ENCODE data around the gene GET4. TPM values are rescaled to one million over a fixed set of nuclear protein-coding genes. Genes with fewer than 3 reads are reported as not detected.
A peak's percentile ranks its signal among the peaks of the same experiment; 100 is the strongest.

GET4 gene
- total RNA-seq, 4 donors from 2014 or later, result 29.8 to 50.2 (median 38.3) TPM

DNA sequence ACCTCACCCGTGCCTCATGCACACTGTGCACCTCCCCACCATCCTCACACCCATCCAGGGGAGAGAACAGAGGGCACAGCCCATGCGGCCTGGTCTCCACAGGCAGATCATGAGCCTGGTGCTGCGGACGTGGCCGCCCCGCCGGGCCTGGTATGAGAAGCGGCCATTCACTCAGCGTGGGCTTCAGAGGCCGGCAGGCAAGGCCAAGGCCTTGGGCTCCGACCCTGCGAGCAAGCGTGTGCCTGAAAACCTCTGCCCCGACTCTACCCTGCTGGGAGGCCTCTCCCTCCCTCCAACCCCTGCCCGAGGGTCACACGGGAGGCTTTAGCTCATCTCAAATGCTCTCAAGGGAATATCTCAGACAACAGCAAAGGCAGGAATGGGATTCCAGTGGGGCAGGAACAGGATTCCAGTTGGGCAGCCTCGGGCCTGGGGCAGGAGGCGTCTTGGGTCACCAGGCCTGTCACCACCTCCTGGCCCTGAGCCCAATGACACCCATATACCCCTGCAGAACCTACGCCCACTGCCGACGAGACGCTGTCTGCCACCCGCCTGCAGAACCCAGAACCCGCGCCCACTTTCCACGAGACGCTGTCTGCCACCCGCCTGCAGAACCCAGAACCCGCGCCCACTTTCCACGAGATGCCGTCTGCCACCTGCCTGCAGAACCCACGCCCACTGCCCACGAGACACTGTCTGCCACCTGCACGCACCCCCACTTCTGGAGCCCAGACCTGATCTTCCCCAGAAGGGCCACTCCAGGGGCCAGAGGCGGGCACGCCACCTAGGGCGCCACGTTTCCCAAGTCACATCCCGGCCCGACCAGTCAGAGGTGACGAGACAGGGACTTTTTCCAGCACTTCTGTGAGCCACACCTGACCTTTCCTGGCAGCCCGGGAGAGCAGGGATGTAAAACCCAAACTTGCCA is 39.2 kb downstream of the GET4 start:
- Histone ChIP-seq H3K9me3 (no peaks in the 10 kb centered on the region), H3K4me1 (peaks cover 0 to 52% (median 14%) of the 10 kb centered on the region in 4 donors), H3K27me3 (no peaks in the 10 kb centered on the region), H3K4me3 (no peak overlapping the region), H3K27ac (peak overlapping the region in 3 of 4 donors; percentile 57 to 80 (median 59)), H3K36me3 (peaks cover 0 to 12% (median 0%) of the 10 kb centered on the region in 3 donors)
- no peak for DNase-seq (ENCODE audit: low spot score in 2 of 2)
- TF ChIP-seq, protein P1, sequence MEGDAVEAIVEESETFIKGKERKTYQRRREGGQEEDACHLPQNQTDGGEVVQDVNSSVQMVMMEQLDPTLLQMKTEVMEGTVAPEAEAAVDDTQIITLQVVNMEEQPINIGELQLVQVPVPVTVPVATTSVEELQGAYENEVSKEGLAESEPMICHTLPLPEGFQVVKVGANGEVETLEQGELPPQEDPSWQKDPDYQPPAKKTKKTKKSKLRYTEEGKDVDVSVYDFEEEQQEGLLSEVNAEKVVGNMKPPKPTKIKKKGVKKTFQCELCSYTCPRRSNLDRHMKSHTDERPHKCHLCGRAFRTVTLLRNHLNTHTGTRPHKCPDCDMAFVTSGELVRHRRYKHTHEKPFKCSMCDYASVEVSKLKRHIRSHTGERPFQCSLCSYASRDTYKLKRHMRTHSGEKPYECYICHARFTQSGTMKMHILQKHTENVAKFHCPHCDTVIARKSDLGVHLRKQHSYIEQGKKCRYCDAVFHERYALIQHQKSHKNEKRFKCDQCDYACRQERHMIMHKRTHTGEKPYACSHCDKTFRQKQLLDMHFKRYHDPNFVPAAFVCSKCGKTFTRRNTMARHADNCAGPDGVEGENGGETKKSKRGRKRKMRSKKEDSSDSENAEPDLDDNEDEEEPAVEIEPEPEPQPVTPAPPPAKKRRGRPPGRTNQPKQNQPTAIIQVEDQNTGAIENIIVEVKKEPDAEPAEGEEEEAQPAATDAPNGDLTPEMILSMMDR (IDR thresholded peaks at IDR 0.05), result no peak
- TF ChIP-seq EP300 (IDR thresholded peaks at IDR 0.05) (no peak), POLR2A (IDR thresholded peaks at IDR 0.05) (no peak)
- 69 to 76% methylated on average over 42 to 43 of the region's 43 CpGs for WGBS, 2 donors

DNA sequence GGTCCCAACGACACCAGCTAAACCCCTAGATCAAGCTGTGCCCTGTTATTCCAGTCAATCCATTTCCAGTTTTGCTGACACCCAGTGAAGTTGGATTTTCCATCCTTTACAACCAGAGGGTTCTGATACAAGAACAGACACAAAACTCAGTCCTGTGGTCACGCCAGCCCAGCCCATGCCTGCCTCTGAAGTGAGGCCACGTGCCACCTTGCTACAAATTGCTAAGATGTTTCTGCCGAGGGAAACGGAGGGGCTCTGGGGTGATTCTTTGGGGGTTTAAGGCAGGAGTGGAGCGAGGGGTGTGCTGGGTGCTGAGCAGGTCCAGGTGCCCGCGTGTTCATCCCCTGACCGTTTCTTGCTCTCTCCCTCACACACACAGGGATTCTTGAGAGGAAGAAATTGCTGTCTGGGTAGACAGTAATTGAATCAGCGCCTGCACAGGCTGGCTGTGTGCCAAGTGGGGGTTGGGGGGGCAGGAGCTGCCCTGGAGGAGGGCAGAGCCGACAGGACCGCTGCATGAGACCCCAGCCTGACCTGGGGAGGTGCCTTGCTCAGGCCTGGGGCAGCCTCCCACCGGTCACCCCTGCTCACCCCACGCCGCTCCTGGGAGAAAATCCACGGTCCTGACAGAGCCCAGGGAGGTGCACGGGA is 40.1 kb downstream of the GET4 start:
- TF ChIP-seq, protein P1 (IDR thresholded peaks at IDR 0.05), result no peak
- TF ChIP-seq POLR2A (IDR thresholded peaks at IDR 0.05) (no peak), EP300 (IDR thresholded peaks at IDR 0.05) (no peak)
- Histone ChIP-seq H3K27ac (peak overlapping the region in 2 of 4 donors; percentile 57 to 80), H3K36me3 (peaks cover 0 to 12% (median 0%) of the 10 kb centered on the region in 3 donors), H3K4me3 (no peak overlapping the region), H3K4me1 (peaks cover 0 to 44% (median 13%) of the 10 kb centered on the region in 4 donors), H3K9me3 (no peaks in the 10 kb centered on the region), H3K27me3 (no peaks in the 10 kb centered on the region)
- no peak for DNase-seq (ENCODE audit: low spot score in 2 of 2)
- WGBS, 2 donors, result 32 to 34% methylated on average over 13 to 15 of the region's 17 CpGs

DNA sequence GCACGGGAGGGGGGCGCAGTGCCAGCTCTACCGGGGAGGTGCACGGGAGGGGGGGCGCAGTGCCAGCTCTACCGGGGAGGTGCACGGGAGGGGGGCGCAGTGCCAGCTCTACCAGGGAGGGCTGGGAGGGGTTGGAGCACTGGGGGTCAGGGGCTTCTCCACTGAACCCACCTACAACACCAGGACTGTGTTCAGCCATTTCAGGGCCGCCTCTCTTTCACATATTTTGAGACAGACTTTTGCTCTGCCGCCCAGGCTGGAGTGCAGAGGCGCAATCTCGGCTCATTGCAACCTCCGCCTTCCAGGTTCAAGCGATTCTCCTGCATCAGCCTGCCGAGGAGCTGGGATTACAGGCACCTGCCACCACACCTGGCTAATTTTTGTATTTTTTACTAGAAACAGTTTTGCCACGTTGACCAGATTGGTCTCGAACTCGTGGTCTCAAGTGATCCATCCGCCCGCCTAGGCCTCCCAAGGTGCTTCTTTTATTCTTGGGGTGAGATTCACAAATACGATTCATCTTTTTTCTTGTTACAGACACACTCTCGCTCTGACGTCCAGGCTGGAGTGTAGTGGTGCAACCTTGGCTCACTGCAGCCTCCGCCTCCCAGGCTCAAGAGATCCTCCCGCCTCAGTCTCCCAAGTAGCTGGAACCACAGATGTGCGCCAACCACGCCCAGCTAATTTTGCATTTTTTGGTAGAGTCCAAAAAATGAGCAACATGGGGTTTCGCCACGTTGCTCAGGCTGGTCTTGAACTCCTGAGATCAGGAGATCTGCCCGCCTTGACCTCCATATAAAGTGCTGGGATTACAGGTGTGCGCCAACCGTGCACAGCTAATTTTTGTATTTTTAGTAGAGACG is 41.1 kb downstream of the GET4 start:
- H3K9me3 ChIP-seq, result no peaks in the 10 kb centered on the region
- H3K4me3 ChIP-seq, result no peak overlapping the region
- H3K27ac ChIP-seq, result no peak overlapping the region
- WGBS, 2 donors, result 90 to 92% methylated on average over 25 of the region's 33 CpGs
- DNase-seq (ENCODE audit: low spot score in 2 of 2), result peak in 1 of 2 donors; percentile 9
- H3K27me3 ChIP-seq, result peaks cover 0 to 5% of the 10 kb centered on the region in 2 donors
- peaks cover 0 to 44% (median 17%) of the 10 kb centered on the region in 4 donors for H3K4me1 ChIP-seq
- H3K36me3 ChIP-seq, result peaks cover 0 to 12% (median 0%) of the 10 kb centered on the region in 3 donors
- TF ChIP-seq POLR2A (IDR thresholded peaks at IDR 0.05) (no peak), EP300 (IDR thresholded peaks at IDR 0.05) (no peak)
- TF ChIP-seq, protein P1 (IDR thresholded peaks at IDR 0.05), result no peak

DNA sequence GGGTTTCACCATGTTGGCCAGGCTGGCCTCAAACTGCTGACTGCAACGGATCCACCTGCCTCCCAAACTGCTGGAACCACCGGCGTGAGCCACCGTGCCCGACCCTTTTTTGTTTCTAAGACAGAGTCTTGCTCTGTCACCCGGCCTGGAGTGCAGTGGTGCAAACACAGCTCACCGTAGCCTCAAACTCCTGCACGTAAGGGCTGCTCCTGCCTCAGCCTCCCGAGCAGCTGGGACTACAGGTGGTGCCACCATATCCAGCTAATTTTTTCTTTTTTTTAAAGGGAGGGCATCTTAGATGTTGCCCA is 41.7 kb downstream of the GET4 start:
- Histone ChIP-seq H3K4me1 (peaks cover 0 to 47% (median 22%) of the 10 kb centered on the region in 4 donors), H3K27me3 (peaks cover 0 to 6% of the 10 kb centered on the region in 2 donors), H3K27ac (no peak overlapping the region), H3K9me3 (no peaks in the 10 kb centered on the region), H3K36me3 (peaks cover 0 to 12% (median 0%) of the 10 kb centered on the region in 3 donors), H3K4me3 (no peak overlapping the region)
- DNase-seq (ENCODE audit: low spot score in 2 of 2), result no peak
- WGBS, 2 donors, result 94 to 98% methylated on average over 9 of the region's 9 CpGs
- TF ChIP-seq POLR2A (IDR thresholded peaks at IDR 0.05) (no peak), EP300 (IDR thresholded peaks at IDR 0.05) (no peak)
- TF ChIP-seq, protein P1 (IDR thresholded peaks at IDR 0.05), result no peak
